ENCODE results near the gene LCN2. TPM values are rescaled to one million over a fixed set of nuclear protein-coding genes. Genes with fewer than 3 reads are reported as not detected.

Gene LCN2
- total RNA-seq, 1 experiment from 2014 or later: 1.0 TPM

- ATAC-seq: 0 out of 2 replicates have a peak, but pooled peaks have one; percentile 21
- TF ChIP-seq TCF7L2 (IDR thresholded peaks at IDR 0.05; ENCODE audit: low read depth, low read length) (no peak), SIN3A (IDR thresholded peaks at IDR 0.05; ENCODE audit: borderline replicate concordance, insufficient read depth, low read depth, low read length) (no peak), POLR2AphosphoS5 (IDR thresholded peaks at IDR 0.05; ENCODE audit: low read depth, low read length) (no peak)
- TF ChIP-seq, protein P1, sequence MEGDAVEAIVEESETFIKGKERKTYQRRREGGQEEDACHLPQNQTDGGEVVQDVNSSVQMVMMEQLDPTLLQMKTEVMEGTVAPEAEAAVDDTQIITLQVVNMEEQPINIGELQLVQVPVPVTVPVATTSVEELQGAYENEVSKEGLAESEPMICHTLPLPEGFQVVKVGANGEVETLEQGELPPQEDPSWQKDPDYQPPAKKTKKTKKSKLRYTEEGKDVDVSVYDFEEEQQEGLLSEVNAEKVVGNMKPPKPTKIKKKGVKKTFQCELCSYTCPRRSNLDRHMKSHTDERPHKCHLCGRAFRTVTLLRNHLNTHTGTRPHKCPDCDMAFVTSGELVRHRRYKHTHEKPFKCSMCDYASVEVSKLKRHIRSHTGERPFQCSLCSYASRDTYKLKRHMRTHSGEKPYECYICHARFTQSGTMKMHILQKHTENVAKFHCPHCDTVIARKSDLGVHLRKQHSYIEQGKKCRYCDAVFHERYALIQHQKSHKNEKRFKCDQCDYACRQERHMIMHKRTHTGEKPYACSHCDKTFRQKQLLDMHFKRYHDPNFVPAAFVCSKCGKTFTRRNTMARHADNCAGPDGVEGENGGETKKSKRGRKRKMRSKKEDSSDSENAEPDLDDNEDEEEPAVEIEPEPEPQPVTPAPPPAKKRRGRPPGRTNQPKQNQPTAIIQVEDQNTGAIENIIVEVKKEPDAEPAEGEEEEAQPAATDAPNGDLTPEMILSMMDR (IDR thresholded peaks at IDR 0.05): no peak
- TF ChIP-seq, protein P2, sequence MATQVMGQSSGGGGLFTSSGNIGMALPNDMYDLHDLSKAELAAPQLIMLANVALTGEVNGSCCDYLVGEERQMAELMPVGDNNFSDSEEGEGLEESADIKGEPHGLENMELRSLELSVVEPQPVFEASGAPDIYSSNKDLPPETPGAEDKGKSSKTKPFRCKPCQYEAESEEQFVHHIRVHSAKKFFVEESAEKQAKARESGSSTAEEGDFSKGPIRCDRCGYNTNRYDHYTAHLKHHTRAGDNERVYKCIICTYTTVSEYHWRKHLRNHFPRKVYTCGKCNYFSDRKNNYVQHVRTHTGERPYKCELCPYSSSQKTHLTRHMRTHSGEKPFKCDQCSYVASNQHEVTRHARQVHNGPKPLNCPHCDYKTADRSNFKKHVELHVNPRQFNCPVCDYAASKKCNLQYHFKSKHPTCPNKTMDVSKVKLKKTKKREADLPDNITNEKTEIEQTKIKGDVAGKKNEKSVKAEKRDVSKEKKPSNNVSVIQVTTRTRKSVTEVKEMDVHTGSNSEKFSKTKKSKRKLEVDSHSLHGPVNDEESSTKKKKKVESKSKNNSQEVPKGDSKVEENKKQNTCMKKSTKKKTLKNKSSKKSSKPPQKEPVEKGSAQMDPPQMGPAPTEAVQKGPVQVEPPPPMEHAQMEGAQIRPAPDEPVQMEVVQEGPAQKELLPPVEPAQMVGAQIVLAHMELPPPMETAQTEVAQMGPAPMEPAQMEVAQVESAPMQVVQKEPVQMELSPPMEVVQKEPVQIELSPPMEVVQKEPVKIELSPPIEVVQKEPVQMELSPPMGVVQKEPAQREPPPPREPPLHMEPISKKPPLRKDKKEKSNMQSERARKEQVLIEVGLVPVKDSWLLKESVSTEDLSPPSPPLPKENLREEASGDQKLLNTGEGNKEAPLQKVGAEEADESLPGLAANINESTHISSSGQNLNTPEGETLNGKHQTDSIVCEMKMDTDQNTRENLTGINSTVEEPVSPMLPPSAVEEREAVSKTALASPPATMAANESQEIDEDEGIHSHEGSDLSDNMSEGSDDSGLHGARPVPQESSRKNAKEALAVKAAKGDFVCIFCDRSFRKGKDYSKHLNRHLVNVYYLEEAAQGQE (IDR thresholded peaks at IDR 0.05; ENCODE audit: insufficient read depth in 1 of 2, low read depth in 2 of 2, low read length in 1 of 2): no peak
- H3K27ac ChIP-seq (ENCODE audit: low read length): no peak overlapping the region
- H3K4me1 ChIP-seq (ENCODE audit: control insufficient read depth, insufficient read depth, low read length): no peaks in the 10 kb centered on the region
- H3K27me3 ChIP-seq (ENCODE audit: control insufficient read depth, insufficient read depth, low read length): no peaks in the 10 kb centered on the region
- H3K36me3 ChIP-seq (ENCODE audit: control insufficient read depth, insufficient read depth, low read length): no peaks in the 10 kb centered on the region
- DNase-seq (ENCODE audit: low read depth, low spot score): no peak
- H3K4me3 ChIP-seq (ENCODE audit: low read depth in 2 of 2, low read length in 2 of 2): no peak overlapping the region
- in situ Hi-C loops (cut with HindIII; ENCODE audit: low pct_unique_long_range_greater_than_20kb, low sequenced_read_pairs): no loop called here
- no peaks in the 10 kb centered on the region for H3K9me3 ChIP-seq (ENCODE audit: control insufficient read depth, insufficient read depth, low read depth, low read length)
- BruUV-seq (replicated peaks): TSS peak; percentile 82
- CTCF ChIA-PET: no interaction called here
- POLR2A ChIA-PET: no interaction called here
- intact Hi-C loops (cut with micrococcal nuclease; ENCODE audit: unreplicated experiment): no loop called here
Observed at GRCh38 chr9:128168731-128169308, 19.6 kb downstream of the LCN2 start.

- ChIA-PET CTCF (no interaction called here), POLR2A (no interaction called here)
- no peaks in the 10 kb centered on the region for H3K4me1 ChIP-seq (ENCODE audit: control insufficient read depth, insufficient read depth, low read length)
- no peak overlapping the region for H3K4me3 ChIP-seq (ENCODE audit: low read depth in 2 of 2, low read length in 2 of 2)
- in situ Hi-C loops (cut with HindIII; ENCODE audit: low pct_unique_long_range_greater_than_20kb, low sequenced_read_pairs) (no loop called here), intact Hi-C loops (cut with micrococcal nuclease; ENCODE audit: unreplicated experiment) (no loop called here)
- ATAC-seq: no peak
- no peaks in the 10 kb centered on the region for H3K9me3 ChIP-seq (ENCODE audit: control insufficient read depth, insufficient read depth, low read depth, low read length)
- H3K36me3 ChIP-seq (ENCODE audit: control insufficient read depth, insufficient read depth, low read length): no peaks in the 10 kb centered on the region
- DNase-seq (ENCODE audit: low read depth, low spot score): no peak
- no peak overlapping the region for H3K27ac ChIP-seq (ENCODE audit: low read length)
- H3K27me3 ChIP-seq (ENCODE audit: control insufficient read depth, insufficient read depth, low read length): no peaks in the 10 kb centered on the region
- no TSS peak for BruUV-seq (replicated peaks)
- no peak for TF ChIP-seq POLR2AphosphoS5 (IDR thresholded peaks at IDR 0.05; ENCODE audit: low read depth, low read length)
- TF ChIP-seq TCF7L2 (IDR thresholded peaks at IDR 0.05; ENCODE audit: low read depth, low read length): no peak
- no peak for TF ChIP-seq SIN3A (IDR thresholded peaks at IDR 0.05; ENCODE audit: borderline replicate concordance, insufficient read depth, low read depth, low read length)
- TF ChIP-seq, protein P2 (IDR thresholded peaks at IDR 0.05; ENCODE audit: insufficient read depth in 1 of 2, low read depth in 2 of 2, low read length in 1 of 2): no peak
- TF ChIP-seq, protein P1 (IDR thresholded peaks at IDR 0.05): no peak
Observed at GRCh38 chr9:128169492-128169891, 20.2 kb downstream of the LCN2 start.

Data from Panc1 (cell line).